Measurements from ENCODE around the gene SCN8A.
"Not testable (repeated sequence)": the region's sequence is repeated elsewhere in the genome, so short reads cannot be mapped to it uniquely, and the experiment has no call there.

The SCN8A gene

GRCh38 chr12:51625370-51625769, 34.3 kb downstream of the SCN8A start:
- no peak for DNase-seq

DNA sequence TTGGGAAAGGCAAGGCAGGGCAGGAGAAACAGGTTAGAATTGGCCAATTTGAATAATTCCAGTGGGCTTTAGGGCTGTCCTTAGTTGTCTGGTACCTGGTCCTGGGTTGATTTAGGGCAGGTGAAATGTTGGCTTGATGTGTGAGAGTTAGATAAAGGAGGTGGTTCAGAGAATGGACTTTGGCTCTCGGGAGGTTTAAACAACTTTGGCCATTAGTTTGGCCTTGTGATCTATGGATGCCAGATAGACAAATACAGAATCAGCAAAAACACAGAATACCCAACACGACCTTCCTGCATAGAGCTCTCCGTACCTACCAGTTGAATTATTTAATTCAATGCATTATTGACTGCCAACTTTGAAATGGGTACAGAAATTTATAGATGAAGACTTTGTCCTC, 35.1 kb downstream of the SCN8A start:
- no peak for DNase-seq

DNA sequence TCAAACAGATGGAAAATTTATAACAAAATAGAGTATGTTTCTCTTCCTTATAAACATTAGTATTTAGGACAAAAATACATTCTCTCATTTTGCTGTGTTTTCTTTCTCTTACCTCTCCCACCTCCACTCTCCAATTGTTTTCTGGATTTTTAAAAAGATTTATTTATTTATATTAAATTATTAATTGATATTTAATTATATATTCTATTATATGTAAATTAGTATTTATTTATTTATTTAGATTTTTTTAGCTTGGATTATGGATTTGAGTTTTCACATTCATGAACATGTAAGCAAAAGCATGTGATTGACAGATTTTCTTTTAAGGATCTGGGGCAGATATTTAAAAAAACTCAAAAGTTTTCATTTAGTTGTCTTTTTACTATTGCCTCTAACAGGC, 35.6 kb downstream of the SCN8A start:
- DNase-seq = no peak

GRCh38 chr12:51630256-51630880, 39.3 kb downstream of the SCN8A start:
- no peak for DNase-seq

- no peak for DNase-seq
These were observed 40.0 kb downstream of the SCN8A start for GRCh38 chr12:51630986-51631385.

GRCh38 chr12:51631591-51631990, 40.6 kb downstream of the SCN8A start:
- no peak for DNase-seq

DNA sequence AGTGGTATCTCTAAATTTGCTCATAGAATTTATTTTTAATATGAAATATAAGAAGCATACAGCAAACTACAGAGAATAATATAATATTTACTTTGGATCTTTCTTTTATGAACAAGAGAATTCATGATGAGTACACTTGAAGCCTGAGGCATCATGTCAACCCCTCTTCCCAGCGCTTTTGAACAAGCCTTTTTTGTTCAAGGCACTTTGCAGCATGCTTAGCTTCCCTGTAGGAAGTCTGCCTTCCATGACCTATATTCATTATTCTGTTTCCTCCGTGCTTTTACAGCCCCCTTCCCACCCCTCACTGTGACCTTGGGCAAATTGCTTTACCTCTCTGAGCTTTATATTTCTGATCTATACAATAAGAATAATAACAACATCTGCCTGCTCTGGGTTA, 41.6 kb downstream of the SCN8A start:
- no peak for DNase-seq

DNA sequence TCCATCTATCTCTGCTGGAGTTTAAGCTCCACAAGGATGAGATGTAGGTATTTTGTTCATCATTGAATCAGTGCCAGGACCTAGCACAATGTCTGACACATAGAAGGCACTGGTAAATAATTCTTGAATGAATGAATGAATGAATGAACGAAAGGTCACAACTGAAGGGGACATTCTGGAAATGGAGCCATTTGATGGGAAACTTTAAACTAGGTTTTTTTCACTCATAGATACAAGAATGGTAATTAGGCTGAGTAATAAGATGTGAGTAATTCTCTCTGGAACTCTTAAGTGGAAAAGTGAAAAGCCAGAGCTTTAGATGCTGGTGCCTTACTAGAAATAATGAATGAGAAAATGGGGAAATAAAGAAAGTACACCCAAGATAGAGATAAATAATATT, 44.3 kb downstream of the SCN8A start:
- no peak for DNase-seq

DNA sequence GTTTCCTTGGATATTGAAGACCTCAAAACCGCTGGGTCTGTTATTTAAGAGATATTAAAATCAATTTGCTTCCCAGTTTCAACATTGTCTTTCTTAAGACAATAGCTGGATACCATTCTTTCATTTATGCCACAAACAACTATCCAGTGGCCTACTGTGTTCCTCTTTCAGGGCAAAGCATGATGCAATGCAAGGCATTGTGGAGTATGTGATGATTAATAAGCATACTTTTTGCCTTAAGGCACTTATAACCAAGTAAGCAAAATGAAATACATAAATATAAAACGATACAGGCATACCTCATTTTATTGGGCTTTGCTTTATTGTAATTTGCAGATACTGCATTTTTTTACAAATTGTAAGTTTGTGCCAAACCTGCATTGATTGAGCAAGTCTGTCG, 45.5 kb downstream of the SCN8A start:
- no peak for DNase-seq

GRCh38 chr12:51636986-51637385, 46.0 kb downstream of the SCN8A start:
- DNase-seq = no peak

GRCh38 chr12:51639361-51639760, 48.3 kb downstream of the SCN8A start:
- no peak for DNase-seq

DNA sequence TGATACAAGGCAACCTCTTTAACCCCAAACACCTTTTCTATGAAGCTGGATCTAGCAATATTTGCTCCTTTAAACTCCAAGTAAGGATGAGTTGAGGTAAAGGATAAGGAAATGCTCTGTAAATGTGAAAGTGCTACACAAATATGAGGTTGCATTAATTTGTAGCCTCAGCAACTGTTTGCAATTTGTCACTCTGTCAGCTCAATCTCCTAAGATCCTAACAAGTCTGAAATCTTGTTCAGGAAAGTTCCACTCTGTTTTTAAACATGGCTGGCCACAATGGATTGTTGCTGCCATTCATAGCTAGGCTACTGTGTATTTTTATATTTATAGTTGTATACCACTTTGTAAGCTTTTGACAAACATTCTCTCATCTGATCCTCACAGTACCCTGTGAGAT, 51.3 kb downstream of the SCN8A start:
- DNase-seq = no peak

GRCh38 chr12:51643951-51644350, 52.9 kb downstream of the SCN8A start:
- no peak for DNase-seq

DNA sequence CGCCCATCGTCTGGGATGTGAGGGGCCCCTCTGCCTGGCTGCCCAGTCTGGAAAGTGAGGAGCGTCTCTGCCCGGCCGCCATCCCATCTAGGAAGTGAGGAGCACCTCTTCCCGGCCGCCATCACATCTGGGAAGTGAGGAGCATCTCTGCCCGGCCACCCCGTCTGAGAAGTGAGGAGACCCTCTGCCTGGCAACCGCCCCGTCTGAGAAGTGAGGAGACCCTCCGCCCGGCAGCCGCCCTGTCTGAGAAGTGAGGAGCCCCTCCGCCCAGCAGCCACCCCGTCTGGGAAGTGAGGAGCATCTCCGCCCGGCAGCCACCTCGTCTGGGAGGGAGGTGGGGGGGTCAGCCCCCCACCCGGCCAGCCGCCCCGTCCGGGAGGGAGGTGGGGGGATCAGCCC, 53.7 kb downstream of the SCN8A start:
- DNase-seq = not testable (repeated sequence)

GRCh38 chr12:51645961-51646360, 54.9 kb downstream of the SCN8A start:
- no peak for DNase-seq

GRCh38 chr12:51647647-51648046, 56.6 kb downstream of the SCN8A start:
- DNase-seq = no peak

- no peak for DNase-seq
These were observed 62.4 kb downstream of the SCN8A start for GRCh38 chr12:51653431-51653830.

GRCh38 chr12:51661199-51661598, 70.2 kb downstream of the SCN8A start:
- no peak for DNase-seq

GRCh38 chr12:51661836-51662235, 70.8 kb downstream of the SCN8A start:
- DNase-seq = no peak

- no peak for DNase-seq
These were observed 71.7 kb downstream of the SCN8A start for GRCh38 chr12:51662728-51663154.

DNA sequence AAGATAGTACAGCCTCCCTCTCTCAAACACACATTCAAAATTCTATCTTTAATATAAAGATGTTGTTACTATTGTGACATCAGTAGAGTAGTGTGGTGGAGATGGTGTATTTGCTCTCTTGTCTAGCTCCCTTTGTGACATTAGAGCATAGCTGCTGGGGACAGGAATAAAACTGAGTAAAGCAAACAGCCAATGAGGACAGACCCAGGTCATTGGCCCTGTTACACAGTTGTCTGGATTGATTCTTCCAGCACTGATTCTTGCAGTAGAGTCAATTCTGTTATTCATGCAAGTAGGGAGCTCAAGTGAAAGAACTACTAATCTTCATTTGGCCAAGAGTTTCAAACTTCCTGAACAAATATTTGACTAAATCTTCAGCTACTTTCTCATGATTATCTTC, 72.4 kb downstream of the SCN8A start:
- DNase-seq = no peak

GRCh38 chr12:51666696-51667095, 75.7 kb downstream of the SCN8A start:
- DNase-seq = no peak

DNA sequence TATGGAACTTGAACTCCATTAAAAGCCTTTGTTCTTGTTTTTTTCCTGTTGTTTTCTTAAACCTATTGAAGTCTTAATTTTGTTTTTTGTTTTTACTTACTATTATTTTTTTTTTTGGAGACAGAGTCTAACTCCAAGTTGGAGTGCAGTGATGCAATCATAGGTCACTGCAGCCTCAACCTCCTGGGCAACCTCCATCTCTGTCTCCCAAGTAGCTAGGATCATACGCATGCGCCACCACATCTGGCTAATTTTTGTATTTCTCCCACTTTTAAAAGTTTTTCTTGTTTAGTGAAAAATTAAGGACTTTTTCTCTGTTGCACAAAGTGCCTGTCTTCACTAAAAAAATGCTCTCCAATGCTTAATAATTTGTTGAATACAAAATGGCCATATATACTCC, 76.2 kb downstream of the SCN8A start:
- no peak for DNase-seq

DNA sequence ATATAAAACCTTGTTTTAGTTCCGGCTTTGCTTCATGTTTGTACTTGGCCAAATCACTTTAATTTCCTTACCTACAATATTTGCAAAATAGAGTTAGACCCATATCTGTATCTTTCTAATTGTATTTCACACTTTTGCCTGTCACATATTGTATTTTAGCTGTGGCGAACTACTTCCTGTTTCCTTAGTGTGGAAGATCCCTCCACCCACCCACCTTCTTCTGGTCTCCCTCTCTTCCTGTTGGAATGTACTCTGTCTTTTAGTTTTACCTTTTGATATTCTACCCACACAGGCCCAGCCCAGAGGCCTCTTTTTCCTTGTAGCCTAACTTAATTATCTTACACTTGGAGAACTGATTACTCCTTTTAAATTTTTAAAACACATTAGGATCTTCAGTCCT, 78.2 kb downstream of the SCN8A start:
- DNase-seq = no peak

DNA sequence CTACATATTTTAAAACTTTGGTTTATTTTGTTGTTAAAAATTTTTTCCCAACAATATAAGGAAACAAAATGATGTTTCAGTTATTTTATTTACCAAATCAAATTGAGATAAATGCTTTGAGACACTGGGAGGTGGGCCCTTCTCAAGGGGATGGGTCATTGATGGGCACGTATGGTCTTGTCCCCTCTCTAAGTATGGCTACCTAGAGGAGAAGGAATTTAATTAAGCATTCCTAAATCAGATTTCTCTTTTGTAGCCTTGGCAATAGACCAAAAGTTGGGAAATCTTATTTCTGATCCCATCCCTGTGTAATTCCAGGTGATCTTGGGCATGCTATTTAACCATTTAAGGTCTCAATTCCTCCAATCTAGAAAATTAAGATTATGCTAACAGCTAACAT, 79.0 kb downstream of the SCN8A start:
- no peak for DNase-seq

DNA sequence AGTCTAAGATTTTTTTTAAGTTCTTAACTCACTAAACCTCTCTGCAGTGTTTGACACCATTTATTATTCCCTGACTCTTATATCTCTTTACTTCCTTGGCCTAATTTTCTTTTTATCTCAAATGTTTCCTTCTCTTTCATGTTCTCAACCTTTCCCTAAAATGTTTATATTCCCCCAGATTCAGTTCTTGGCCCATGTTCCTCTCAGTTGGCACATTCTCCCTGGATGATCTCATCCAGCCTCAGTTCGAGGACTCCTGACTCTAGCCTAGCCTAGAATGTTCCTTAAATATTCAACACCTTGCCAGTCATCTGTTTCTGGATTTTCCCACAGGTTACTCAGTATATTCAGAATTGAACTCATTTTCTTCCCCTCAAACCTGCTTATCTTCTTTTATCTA, 81.3 kb downstream of the SCN8A start:
- no peak for DNase-seq
